Endothelial cell (in vitro differentiated cells): Measurements from ENCODE around the gene ERGIC1. TPM values are rescaled to one million over a fixed set of nuclear protein-coding genes. Genes with fewer than 3 reads are reported as not detected.

Source experiments
- DNase-seq: peaks from one replicate; pipeline ENCODE4 v3.0.0; 2021; ENCODE audit warnings: low spot score
- H3K27ac Mint-ChIP-seq: one replicate; pipeline ENCODE4 v1.8.0; 2021; ENCODE audit warnings: mixed read lengths, inconsistent platforms; ENCODE audit not compliant: unreplicated experiment
- H3K27me3 Mint-ChIP-seq: one replicate; pipeline ENCODE4 v1.8.0; 2021; ENCODE audit warnings: mild to moderate bottlenecking, moderate library complexity, mixed read lengths, inconsistent platforms; ENCODE audit not compliant: unreplicated experiment
- H3K36me3 Mint-ChIP-seq: one replicate; pipeline ENCODE4 v1.8.0; 2021; ENCODE audit warnings: mild to moderate bottlenecking, low read depth, mixed read lengths, inconsistent platforms; ENCODE audit not compliant: unreplicated experiment
- H3K4me1 Mint-ChIP-seq: one replicate; pipeline ENCODE4 v1.8.0; 2021; ENCODE audit warnings: mild to moderate bottlenecking, mixed read lengths, inconsistent platforms; ENCODE audit not compliant: unreplicated experiment
- H3K4me3 Mint-ChIP-seq: one replicate; pipeline ENCODE4 v1.8.0; 2021; ENCODE audit warnings: mild to moderate bottlenecking, mixed read lengths, inconsistent platforms; ENCODE audit not compliant: unreplicated experiment
- H3K9me3 Mint-ChIP-seq: one replicate; pipeline ENCODE4 v1.8.0; 2021; ENCODE audit warnings: mixed read lengths, inconsistent platforms; ENCODE audit not compliant: unreplicated experiment
- CTCF ChIP-seq: fragments of 200-600 bp; sonication (generic); IDR thresholded peaks from one replicate; pipeline ENCODE4 v1.5.0; 2021; ENCODE audit warnings: antibody characterized with exemption; ENCODE audit not compliant: unreplicated experiment
- total RNA-seq: library from RNA; stranded (reverse); fragmentation: NEBNext Ultra II Directional; extraction: Animal tissue kit (Norgen Biotek cat#: 25700); gene quantifications from one replicate; pipeline ENCODE4 v1.2.1, GENCODE V29; 2021; ENCODE audit not compliant: unreplicated experiment

Gene ERGIC1
- total RNA-seq, 1 donor from 2014 or later: 67.1 TPM

DNA sequence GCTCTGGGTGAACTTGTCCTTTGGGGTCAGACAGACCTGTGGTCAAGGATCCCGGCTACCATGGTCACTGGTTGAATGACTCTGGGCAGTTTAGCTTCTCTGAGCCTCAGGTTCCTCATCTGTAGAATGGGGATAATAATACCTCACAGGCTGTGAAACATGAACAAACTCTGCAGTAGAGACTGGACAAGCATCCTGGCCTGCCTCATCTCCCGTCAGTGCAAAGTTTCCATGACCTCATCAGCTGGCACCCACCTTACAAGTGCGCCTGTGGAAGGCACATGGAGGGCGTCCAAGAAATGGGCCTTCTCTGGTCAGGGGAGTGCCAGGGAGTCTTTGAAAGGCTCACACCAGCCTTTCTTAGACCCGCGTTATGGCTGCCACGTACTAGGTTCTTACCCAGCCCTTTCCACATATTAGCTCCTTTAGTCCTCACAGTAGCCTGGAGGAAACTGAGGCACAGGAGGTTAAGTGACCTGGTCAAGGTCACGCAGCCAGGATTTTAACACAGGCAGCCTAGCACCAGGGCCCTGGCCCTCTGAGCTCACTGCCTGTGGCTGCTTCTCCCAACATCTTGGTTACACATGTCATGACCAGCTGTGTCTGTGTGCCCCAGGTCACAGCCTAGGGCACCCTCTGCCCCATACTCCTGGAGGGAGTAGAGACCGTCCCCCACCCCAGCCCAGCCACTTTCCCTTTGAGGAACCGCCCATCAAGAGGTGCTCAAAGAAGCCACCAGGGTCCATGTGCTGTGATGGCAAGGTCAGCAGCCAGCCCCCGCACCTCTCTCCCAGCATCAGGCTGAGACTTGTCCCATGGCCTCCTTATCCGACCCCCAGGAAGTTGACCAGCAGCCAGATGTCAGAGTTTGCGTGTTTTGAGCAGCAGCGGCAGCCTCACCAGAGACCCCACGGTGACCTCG, 85.7 kb downstream of the ERGIC1 start:
- Mint-ChIP-seq H3K36me3 (peaks cover 18% of the 10 kb centered on the region), H3K27me3 (peaks cover 4% of the 10 kb centered on the region), H3K4me3 (no peak overlapping the region), H3K27ac (no peak overlapping the region), H3K9me3 (no peaks in the 10 kb centered on the region), H3K4me1 (peaks cover 8% of the 10 kb centered on the region)
- TF ChIP-seq CTCF: no peak
- DNase-seq: no peak

GRCh38 chr5:172920447-172920849, 86.4 kb downstream of the ERGIC1 start:
- Mint-ChIP-seq H3K9me3 (no peaks in the 10 kb centered on the region), H3K4me3 (no peak overlapping the region), H3K27me3 (peaks cover 4% of the 10 kb centered on the region), H3K4me1 (peaks cover 10% of the 10 kb centered on the region), H3K27ac (no peak overlapping the region), H3K36me3 (peaks cover 18% of the 10 kb centered on the region)
- no peak for TF ChIP-seq CTCF
- no peak for DNase-seq

- Mint-ChIP-seq H3K27ac (no peak overlapping the region), H3K36me3 (peaks cover 18% of the 10 kb centered on the region), H3K9me3 (no peaks in the 10 kb centered on the region), H3K27me3 (peaks cover 4% of the 10 kb centered on the region), H3K4me1 (peaks cover 13% of the 10 kb centered on the region), H3K4me3 (no peak overlapping the region)
- TF ChIP-seq CTCF: no peak
- DNase-seq: no peak
Observed at GRCh38 chr5:172920995-172921394, 86.9 kb downstream of the ERGIC1 start.

DNA sequence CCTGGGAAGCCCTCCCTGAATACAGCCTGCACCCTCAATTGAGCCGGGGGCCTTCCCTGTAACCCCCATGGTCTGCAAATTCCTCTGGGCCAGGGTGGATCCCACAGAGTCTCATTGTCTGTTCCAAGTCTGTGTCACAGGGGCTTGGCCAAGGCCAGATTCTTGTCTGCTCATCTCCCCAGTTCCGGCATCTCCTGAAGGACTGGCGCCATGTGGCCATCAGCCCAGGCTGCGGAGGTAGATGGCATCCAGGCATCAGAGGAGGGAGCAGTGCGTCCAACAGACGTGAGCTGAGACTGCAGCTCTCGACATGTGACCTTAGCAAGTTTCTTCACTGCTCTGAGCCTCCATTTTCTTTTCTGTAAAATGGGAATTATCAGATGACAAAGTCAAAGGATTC, 87.9 kb downstream of the ERGIC1 start:
- peaks cover 3% of the 10 kb centered on the region for H3K27me3 Mint-ChIP-seq
- H3K27ac Mint-ChIP-seq: no peak overlapping the region
- TF ChIP-seq CTCF: no peak
- no peak for DNase-seq
- H3K4me1 Mint-ChIP-seq: peaks cover 13% of the 10 kb centered on the region
- H3K4me3 Mint-ChIP-seq: peak overlapping the region; percentile 4
- no peaks in the 10 kb centered on the region for H3K9me3 Mint-ChIP-seq
- peaks cover 19% of the 10 kb centered on the region for H3K36me3 Mint-ChIP-seq

GRCh38 chr5:172923539-172923938, 89.5 kb downstream of the ERGIC1 start:
- no peaks in the 10 kb centered on the region for H3K9me3 Mint-ChIP-seq
- TF ChIP-seq CTCF: no peak
- H3K27me3 Mint-ChIP-seq: no peaks in the 10 kb centered on the region
- no peak overlapping the region for H3K27ac Mint-ChIP-seq
- H3K4me1 Mint-ChIP-seq: peaks cover 13% of the 10 kb centered on the region
- peaks cover 19% of the 10 kb centered on the region for H3K36me3 Mint-ChIP-seq
- no peak overlapping the region for H3K4me3 Mint-ChIP-seq
- DNase-seq: no peak
